ENCODE data around the gene TBC1D14. TPM values are rescaled to one million over a fixed set of nuclear protein-coding genes. Genes with fewer than 3 reads are reported as not detected.

TBC1D14 gene
- polyA plus RNA-seq, 3 donors = 36.3 to 44.7 (median 39.3) TPM

DNA sequence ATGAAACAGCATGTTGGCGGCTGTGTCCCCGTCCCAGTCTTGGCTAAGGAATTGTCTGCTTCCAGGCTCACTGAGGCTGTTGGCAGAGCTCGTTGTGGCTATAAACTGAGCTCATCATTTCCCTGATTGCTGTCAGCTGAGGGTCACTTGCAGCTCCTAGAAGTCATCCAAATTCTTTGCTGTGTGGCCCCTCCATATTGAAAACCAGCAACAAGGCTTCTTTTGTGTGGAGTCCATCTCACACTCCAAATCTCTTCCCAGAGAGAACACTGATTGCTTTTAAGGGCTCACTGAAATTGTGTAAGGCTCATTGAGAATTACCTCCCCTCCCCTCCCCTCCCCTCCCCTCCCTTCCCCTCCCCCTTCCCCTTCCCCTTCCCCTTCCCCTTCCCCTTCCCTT is 23.3 kb downstream of the TBC1D14 start:
- H3K4me1 ChIP-seq (ENCODE audit: control insufficient read depth in 1 of 2, insufficient read depth in 2 of 2, low read length in 2 of 2) = peaks cover 56 to 60% of the 10 kb centered on the region in 2 donors
- Mint-ChIP-seq H3K4me3 (no peak overlapping the region), H3K4me1 (peaks cover 90% of the 10 kb centered on the region), H3K9me3 (peaks cover 0 to 9% (median 3%) of the 10 kb centered on the region in 7 donors), H3K27me3 (ENCODE audit: low read depth in 3 of 3) (no peaks in the 10 kb centered on the region), H3K36me3 (peaks cover 51 to 77% of the 10 kb centered on the region in 2 donors), H3K27ac (no peak overlapping the region)
- no peaks in the 10 kb centered on the region for H3K27me3 ChIP-seq (ENCODE audit: control insufficient read depth in 2 of 2, insufficient read depth in 2 of 2, low read length in 2 of 2)
- no peak overlapping the region for H3K4me2 ChIP-seq (replicated peaks; ENCODE audit: extremely low read depth, low read length, poor library complexity, severe bottlenecking)
- no peak overlapping the region for H3K9ac ChIP-seq (ENCODE audit: insufficient read depth, low read length, poor library complexity, severe bottlenecking)
- H3K36me3 ChIP-seq (replicated peaks in 1 of 2; ENCODE audit: control insufficient read depth in 1 of 2, insufficient read depth in 2 of 2, low read length in 2 of 2) = peaks cover 0 to 39% of the 10 kb centered on the region in 2 donors
- H4K20me1 ChIP-seq (ENCODE audit: insufficient read depth, low read length) = peaks cover 66% of the 10 kb centered on the region
- TF ChIP-seq, protein P1, sequence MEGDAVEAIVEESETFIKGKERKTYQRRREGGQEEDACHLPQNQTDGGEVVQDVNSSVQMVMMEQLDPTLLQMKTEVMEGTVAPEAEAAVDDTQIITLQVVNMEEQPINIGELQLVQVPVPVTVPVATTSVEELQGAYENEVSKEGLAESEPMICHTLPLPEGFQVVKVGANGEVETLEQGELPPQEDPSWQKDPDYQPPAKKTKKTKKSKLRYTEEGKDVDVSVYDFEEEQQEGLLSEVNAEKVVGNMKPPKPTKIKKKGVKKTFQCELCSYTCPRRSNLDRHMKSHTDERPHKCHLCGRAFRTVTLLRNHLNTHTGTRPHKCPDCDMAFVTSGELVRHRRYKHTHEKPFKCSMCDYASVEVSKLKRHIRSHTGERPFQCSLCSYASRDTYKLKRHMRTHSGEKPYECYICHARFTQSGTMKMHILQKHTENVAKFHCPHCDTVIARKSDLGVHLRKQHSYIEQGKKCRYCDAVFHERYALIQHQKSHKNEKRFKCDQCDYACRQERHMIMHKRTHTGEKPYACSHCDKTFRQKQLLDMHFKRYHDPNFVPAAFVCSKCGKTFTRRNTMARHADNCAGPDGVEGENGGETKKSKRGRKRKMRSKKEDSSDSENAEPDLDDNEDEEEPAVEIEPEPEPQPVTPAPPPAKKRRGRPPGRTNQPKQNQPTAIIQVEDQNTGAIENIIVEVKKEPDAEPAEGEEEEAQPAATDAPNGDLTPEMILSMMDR (IDR thresholded peaks at IDR 0.05) = no peak
- no peak for DNase-seq
- intact Hi-C loops (cut with micrococcal nuclease) = no loop called here
- 94% methylated on average over 3 of the region's 3 CpGs for WGBS (ENCODE audit: insufficient coverage)
- peaks cover 97% of the 10 kb centered on the region for H3K79me2 ChIP-seq (ENCODE audit: insufficient read depth, low read length)
- no peak overlapping the region for H3K27ac ChIP-seq (ENCODE audit: low read depth in 1 of 2, low read length in 2 of 2)
- H3K4me3 ChIP-seq (replicated peaks in 1 of 3; ENCODE audit: low read depth in 2 of 3, low read length in 3 of 3) = no peak overlapping the region
- no peak overlapping the region for H2AFZ ChIP-seq (ENCODE audit: insufficient read depth, low read depth, low read length, poor library complexity, severe bottlenecking)
- H3K9me3 ChIP-seq (replicated peaks in 1 of 2; ENCODE audit: control insufficient read depth in 1 of 2, insufficient read depth in 1 of 2, low read length in 2 of 2) = no peaks in the 10 kb centered on the region

DNA sequence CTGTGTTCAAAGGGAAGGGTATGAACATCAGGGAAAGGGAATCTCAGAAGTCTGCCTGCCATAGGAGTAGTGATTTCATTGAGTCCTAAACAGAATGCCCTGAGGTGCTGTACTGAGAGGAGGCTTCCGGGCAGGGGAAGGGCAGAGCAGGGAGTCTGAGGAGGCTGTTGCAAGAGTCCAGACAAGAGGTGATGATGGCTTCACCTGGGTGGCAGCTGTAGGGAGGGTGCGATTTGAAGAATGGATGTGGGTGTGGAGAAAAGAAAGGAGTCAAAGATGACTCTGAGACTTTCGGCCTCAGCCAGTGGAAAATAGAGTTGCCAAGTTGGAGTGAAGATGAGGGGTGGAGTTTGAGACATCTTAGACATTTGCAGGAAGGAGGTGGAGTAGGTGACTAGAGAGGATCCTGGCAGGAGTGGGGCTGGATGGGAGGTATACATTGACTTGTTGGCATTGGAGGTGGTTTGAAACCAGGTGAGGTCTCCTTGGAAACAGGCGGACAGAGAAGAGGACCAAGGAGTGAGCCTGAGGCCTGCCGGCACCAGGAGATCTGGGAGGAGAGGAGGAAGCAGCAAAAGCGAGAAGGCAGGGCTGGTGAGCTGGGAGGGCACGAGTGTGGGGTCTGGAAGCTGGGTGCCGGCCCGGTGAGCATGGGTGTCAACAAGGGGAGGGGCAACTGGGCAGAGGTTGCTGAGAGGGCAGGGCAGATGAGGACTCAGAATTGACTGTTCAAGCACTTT is 24.2 kb downstream of the TBC1D14 start:
- peaks cover 66% of the 10 kb centered on the region for H4K20me1 ChIP-seq (ENCODE audit: insufficient read depth, low read length)
- peaks cover 56 to 60% of the 10 kb centered on the region in 2 donors for H3K4me1 ChIP-seq (ENCODE audit: control insufficient read depth in 1 of 2, insufficient read depth in 2 of 2, low read length in 2 of 2)

More for the DNA sequence above, 24.2 kb downstream of the TBC1D14 start:
- H3K27me3 Mint-ChIP-seq (ENCODE audit: low read depth in 3 of 3) = no peaks in the 10 kb centered on the region
- Histone ChIP-seq H3K36me3 (replicated peaks in 1 of 2; ENCODE audit: control insufficient read depth in 1 of 2, insufficient read depth in 2 of 2, low read length in 2 of 2) (peaks cover 0 to 33% of the 10 kb centered on the region in 2 donors), H2AFZ (ENCODE audit: insufficient read depth, low read depth, low read length, poor library complexity, severe bottlenecking) (no peak overlapping the region), H3K9me3 (replicated peaks in 1 of 2; ENCODE audit: control insufficient read depth in 1 of 2, insufficient read depth in 1 of 2, low read length in 2 of 2) (no peaks in the 10 kb centered on the region), H3K9ac (ENCODE audit: insufficient read depth, low read length, poor library complexity, severe bottlenecking) (no peak overlapping the region), H3K4me3 (replicated peaks in 1 of 3; ENCODE audit: low read depth in 2 of 3, low read length in 3 of 3) (no peak overlapping the region), H3K27me3 (ENCODE audit: control insufficient read depth in 2 of 2, insufficient read depth in 2 of 2, low read length in 2 of 2) (no peaks in the 10 kb centered on the region), H3K4me2 (replicated peaks; ENCODE audit: extremely low read depth, low read length, poor library complexity, severe bottlenecking) (no peak overlapping the region), H3K79me2 (ENCODE audit: insufficient read depth, low read length) (peaks cover 97% of the 10 kb centered on the region), H3K27ac (ENCODE audit: low read depth in 1 of 2, low read length in 2 of 2) (peak overlapping the region in 1 of 2 donors; percentile 26)
- DNase-seq = no peak
- TF ChIP-seq, protein P1 (IDR thresholded peaks at IDR 0.05) = no peak
- H3K9me3 Mint-ChIP-seq = peaks cover 0 to 9% (median 3%) of the 10 kb centered on the region in 7 donors
- peaks cover 48 to 68% of the 10 kb centered on the region in 2 donors for H3K36me3 Mint-ChIP-seq
- H3K27ac Mint-ChIP-seq = peak overlapping the region in 4 of 7 donors; percentile 6 to 58 (median 34)
- intact Hi-C loops (cut with micrococcal nuclease) = no loop called here
- 96% methylated on average over 6 of the region's 9 CpGs for WGBS (ENCODE audit: insufficient coverage)
- H3K4me1 Mint-ChIP-seq = peaks cover 90% of the 10 kb centered on the region
- no peak overlapping the region for H3K4me3 Mint-ChIP-seq

All from CD14-positive monocyte (primary cell).